ENCODE results near the gene LATS1. TPM values are rescaled to one million over a fixed set of nuclear protein-coding genes. Genes with fewer than 3 reads are reported as not detected.
A peak's percentile ranks its signal among the peaks of the same experiment; 100 is the strongest.

The LATS1 gene
- total RNA-seq, 4 donors from 2014 or later = 12.1 to 21.2 (median 15.5) TPM

GRCh38 chr6:149615805-149616204 lies 102.1 kb downstream of the LATS1 start:
- intact Hi-C loops (cut with DNase I) = no loop called here
- no peak overlapping the region for H3K27ac ChIP-seq
- H3K36me3 ChIP-seq = peaks cover 0 to 56% (median 0%) of the 10 kb centered on the region in 3 donors
- no peaks in the 10 kb centered on the region for H3K27me3 ChIP-seq
- no peak for TF ChIP-seq CTCF (IDR thresholded peaks at IDR 0.05)
- TF ChIP-seq POLR2A (IDR thresholded peaks at IDR 0.05) = no peak
- H3K4me3 ChIP-seq = no peak overlapping the region
- peaks cover 4 to 16% (median 6%) of the 10 kb centered on the region in 3 donors for H3K4me1 ChIP-seq
- no peaks in the 10 kb centered on the region for H3K9me3 ChIP-seq
- 58 to 77% methylated on average over 5 of the region's 5 CpGs for WGBS, 2 donors
- no peak for DNase-seq

GRCh38 chr6:149614337-149614736 lies 103.6 kb downstream of the LATS1 start:
- Histone ChIP-seq H3K27me3 (no peaks in the 10 kb centered on the region), H3K4me3 (no peak overlapping the region), H3K4me1 (peaks cover 4 to 18% (median 6%) of the 10 kb centered on the region in 3 donors), H3K36me3 (peaks cover 0 to 41% (median 0%) of the 10 kb centered on the region in 3 donors), H3K9me3 (no peaks in the 10 kb centered on the region), H3K27ac (peak overlapping the region in 1 of 4 donors; percentile 33)
- intact Hi-C loops (cut with DNase I) = no loop called here
- 31 to 65% methylated on average over 4 of the region's 4 CpGs for WGBS, 2 donors
- DNase-seq = no peak
- TF ChIP-seq CTCF (IDR thresholded peaks at IDR 0.05) = no peak
- TF ChIP-seq POLR2A (IDR thresholded peaks at IDR 0.05) = no peak

GRCh38 chr6:149608381-149608982 lies 109.4 kb downstream of the LATS1 start:
- 61 to 100% methylated on average over 1 to 5 of the region's 7 CpGs for WGBS, 2 donors
- Histone ChIP-seq H3K9me3 (no peaks in the 10 kb centered on the region), H3K27me3 (no peaks in the 10 kb centered on the region), H3K36me3 (peaks cover 0 to 17% (median 0%) of the 10 kb centered on the region in 3 donors), H3K4me1 (peaks cover 0 to 16% (median 0%) of the 10 kb centered on the region in 3 donors), H3K27ac (no peak overlapping the region), H3K4me3 (no peak overlapping the region)
- TF ChIP-seq POLR2A (IDR thresholded peaks at IDR 0.05) = no peak
- intact Hi-C loops (cut with DNase I) = no loop called here
- DNase-seq = no peak

Small RNA genes lying within 50 kb of the gene (small RNA-seq; reads per million reads assigned to genes)
- 0 reads per million in 4 donors for gene RF00019

Other genes starting within 250 kb of the LATS1 start
- gene ZC3H12D, start 233.1 kb downstream of the LATS1 start, total RNA-seq = 1 to 10 TPM in 1 of 4 donors, under 1 TPM in 3; 0.04 to 4.3 (median 0.87) TPM
- 10 to 100 TPM in 3 of 4 donors, 1 to 10 TPM in 1; 9.4 to 25.2 (median 16.2) TPM for gene PPIL4, start 172.1 kb downstream of the LATS1 start, total RNA-seq
- gene GINM1, start 151.7 kb downstream of the LATS1 start, total RNA-seq = 10 to 100 TPM; 16.8 to 43.5 (median 28.2) TPM
- 10 to 100 TPM; 11.7 to 27.5 (median 15.6) TPM for gene KATNA1, start 69.4 kb downstream of the LATS1 start, total RNA-seq
- 10 to 100 TPM in 3 of 4 donors, 1 to 10 TPM in 1; 7.1 to 18.8 (median 16.4) TPM for gene NUP43, start 28.4 kb upstream of the LATS1 start, total RNA-seq
- gene PCMT1, start 31.6 kb upstream of the LATS1 start, total RNA-seq = 100 to 1,000 TPM in 1 of 4 donors, 10 to 100 TPM in 3; 77.5 to 101 (median 88.0) TPM
- 10 to 100 TPM; 40.2 to 74.9 (median 58.4) TPM for gene LRP11, start 146.3 kb upstream of the LATS1 start, total RNA-seq
- 10 to 100 TPM; 50.1 to 90.1 (median 67.9) TPM for gene RAET1E, start 180.0 kb upstream of the LATS1 start, total RNA-seq
- gene RAET1G, start 205.0 kb upstream of the LATS1 start, total RNA-seq = 10 to 100 TPM in 3 of 4 donors, 1 to 10 TPM in 1; 9.0 to 26.8 (median 13.5) TPM
- 10 to 100 TPM in 1 of 4 donors, 1 to 10 TPM in 3; 2.9 to 11.1 (median 4.6) TPM for gene ULBP2, start 223.9 kb upstream of the LATS1 start, total RNA-seq
- gene ULBP1, start 245.8 kb upstream of the LATS1 start, total RNA-seq = under 1 TPM in 2 of 4 donors, not detected in 2; 0.26 to 0.27 TPM